ENCODE results near the gene SPPL2A.
"Not testable (repeated sequence)": the region's sequence is repeated elsewhere in the genome, so short reads cannot be mapped to it uniquely, and the experiment has no call there.

Gene SPPL2A

GRCh38 chr15:50765195-50765967, at the start of gene SPPL2A:
TSS of gene SPPL2A (minus strand) at chr15:50765706. CDS start at chr15:50765533, 173 bp downstream.
- no peaks in the 10 kb centered on the region for H3K9me3 ChIP-seq (ENCODE audit: control insufficient read depth, insufficient read depth, low read length)
- H3K27me3 ChIP-seq (ENCODE audit: control insufficient read depth, insufficient read depth, low read length), result no peaks in the 10 kb centered on the region
- no peak within 1 kb of the TSS for H3K27ac ChIP-seq (ENCODE audit: low read length)
- no peaks in the 10 kb centered on the region for H3K4me1 ChIP-seq (ENCODE audit: control insufficient read depth, insufficient read depth, low read length)
- peak; percentile 27 for DNase-seq (ENCODE audit: low read depth, low spot score)
- peak within 1 kb of the TSS; percentile 97 for H3K4me3 ChIP-seq (ENCODE audit: low read length)
- H3K36me3 ChIP-seq (ENCODE audit: control insufficient read depth, insufficient read depth, low read length), result no peaks in the 10 kb centered on the region
- WGBS (ENCODE audit: insufficient coverage, insufficient read length), result no CpG with 5 or more reads among the region's 77 CpGs

GRCh38 chr15:50814634-50815033, 49.1 kb upstream of the SPPL2A start:
- Histone ChIP-seq H3K27ac (ENCODE audit: low read length) (no peak overlapping the region), H3K27me3 (ENCODE audit: control insufficient read depth, insufficient read depth, low read length) (no peaks in the 10 kb centered on the region), H3K4me3 (ENCODE audit: low read length) (no peak overlapping the region), H3K9me3 (ENCODE audit: control insufficient read depth, insufficient read depth, low read length) (no peaks in the 10 kb centered on the region), H3K4me1 (ENCODE audit: control insufficient read depth, insufficient read depth, low read length) (no peaks in the 10 kb centered on the region), H3K36me3 (ENCODE audit: control insufficient read depth, insufficient read depth, low read length) (no peaks in the 10 kb centered on the region)
- DNase-seq (ENCODE audit: low read depth, low spot score), result no peak

- Histone ChIP-seq H3K4me3 (ENCODE audit: low read length) (no peak overlapping the region), H3K9me3 (ENCODE audit: control insufficient read depth, insufficient read depth, low read length) (no peaks in the 10 kb centered on the region), H3K27ac (ENCODE audit: low read length) (no peak overlapping the region), H3K27me3 (ENCODE audit: control insufficient read depth, insufficient read depth, low read length) (no peaks in the 10 kb centered on the region), H3K4me1 (ENCODE audit: control insufficient read depth, insufficient read depth, low read length) (no peaks in the 10 kb centered on the region), H3K36me3 (ENCODE audit: control insufficient read depth, insufficient read depth, low read length) (no peaks in the 10 kb centered on the region)
- WGBS (ENCODE audit: insufficient coverage, insufficient read length), result no CpG with 5 or more reads among the region's 2 CpGs
- DNase-seq (ENCODE audit: low read depth, low spot score), result no peak
Measured at GRCh38 chr15:50813865-50814264, 48.4 kb upstream of the SPPL2A start.

- H3K36me3 ChIP-seq (ENCODE audit: control insufficient read depth, insufficient read depth, low read length), result no peaks in the 10 kb centered on the region
Measured at GRCh38 chr15:50813089-50813488, 47.6 kb upstream of the SPPL2A start.

GRCh38 chr15:50812181-50812506, 46.6 kb upstream of the SPPL2A start:
- H3K4me1 ChIP-seq (ENCODE audit: control insufficient read depth, insufficient read depth, low read length); H3K27ac ChIP-seq (ENCODE audit: low read length); H3K27me3 ChIP-seq (ENCODE audit: control insufficient read depth, insufficient read depth, low read length); H3K36me3 ChIP-seq (ENCODE audit: control insufficient read depth, insufficient read depth, low read length); H3K9me3 ChIP-seq (ENCODE audit: control insufficient read depth, insufficient read depth, low read length); H3K4me3 ChIP-seq (ENCODE audit: low read length); DNase-seq (ENCODE audit: low read depth, low spot score): not testable (repeated sequence)
- no CpG with 5 or more reads among the region's 15 CpGs for WGBS (ENCODE audit: insufficient coverage, insufficient read length)

More at GRCh38 chr15:50813089-50813488, 47.6 kb upstream of the SPPL2A start:
- WGBS (ENCODE audit: insufficient coverage, insufficient read length), result no CpG with 5 or more reads among the region's 10 CpGs
- Histone ChIP-seq H3K4me3 (ENCODE audit: low read length) (no peak overlapping the region), H3K9me3 (ENCODE audit: control insufficient read depth, insufficient read depth, low read length) (no peaks in the 10 kb centered on the region), H3K4me1 (ENCODE audit: control insufficient read depth, insufficient read depth, low read length) (no peaks in the 10 kb centered on the region), H3K27me3 (ENCODE audit: control insufficient read depth, insufficient read depth, low read length) (no peaks in the 10 kb centered on the region), H3K27ac (ENCODE audit: low read length) (no peak overlapping the region)
- DNase-seq (ENCODE audit: low read depth, low spot score), result no peak

GRCh38 chr15:50811461-50812180, 46.1 kb upstream of the SPPL2A start:
- not testable (repeated sequence) for H3K27ac ChIP-seq (ENCODE audit: low read length); H3K9me3 ChIP-seq (ENCODE audit: control insufficient read depth, insufficient read depth, low read length); DNase-seq (ENCODE audit: low read depth, low spot score); H3K4me3 ChIP-seq (ENCODE audit: low read length); H3K4me1 ChIP-seq (ENCODE audit: control insufficient read depth, insufficient read depth, low read length); H3K27me3 ChIP-seq (ENCODE audit: control insufficient read depth, insufficient read depth, low read length); H3K36me3 ChIP-seq (ENCODE audit: control insufficient read depth, insufficient read depth, low read length)
- WGBS (ENCODE audit: insufficient coverage, insufficient read length), result no CpG with 5 or more reads among the region's 30 CpGs

- Histone ChIP-seq H3K4me3 (ENCODE audit: low read length) (no peak overlapping the region), H3K27ac (ENCODE audit: low read length) (no peak overlapping the region), H3K36me3 (ENCODE audit: control insufficient read depth, insufficient read depth, low read length) (no peaks in the 10 kb centered on the region), H3K27me3 (ENCODE audit: control insufficient read depth, insufficient read depth, low read length) (no peaks in the 10 kb centered on the region), H3K9me3 (ENCODE audit: control insufficient read depth, insufficient read depth, low read length) (no peaks in the 10 kb centered on the region), H3K4me1 (ENCODE audit: control insufficient read depth, insufficient read depth, low read length) (no peaks in the 10 kb centered on the region)
- no CpG with 5 or more reads among the region's 1 CpG for WGBS (ENCODE audit: insufficient coverage, insufficient read length)
- DNase-seq (ENCODE audit: low read depth, low spot score), result no peak
Measured at GRCh38 chr15:50810128-50810527, 44.6 kb upstream of the SPPL2A start.

- Histone ChIP-seq H3K36me3 (ENCODE audit: control insufficient read depth, insufficient read depth, low read length) (no peaks in the 10 kb centered on the region), H3K4me3 (ENCODE audit: low read length) (no peak overlapping the region), H3K9me3 (ENCODE audit: control insufficient read depth, insufficient read depth, low read length) (no peaks in the 10 kb centered on the region), H3K27ac (ENCODE audit: low read length) (no peak overlapping the region), H3K4me1 (ENCODE audit: control insufficient read depth, insufficient read depth, low read length) (no peaks in the 10 kb centered on the region), H3K27me3 (ENCODE audit: control insufficient read depth, insufficient read depth, low read length) (no peaks in the 10 kb centered on the region)
- no peak for DNase-seq (ENCODE audit: low read depth, low spot score)
- no CpG with 5 or more reads among the region's 5 CpGs for WGBS (ENCODE audit: insufficient coverage, insufficient read length)
Measured at GRCh38 chr15:50808728-50809127, 43.2 kb upstream of the SPPL2A start.

GRCh38 chr15:50803479-50804180, 38.1 kb upstream of the SPPL2A start:
- H3K27me3 ChIP-seq (ENCODE audit: control insufficient read depth, insufficient read depth, low read length), result no peaks in the 10 kb centered on the region
- WGBS (ENCODE audit: insufficient coverage, insufficient read length), result no CpG with 5 or more reads among the region's 2 CpGs
- H3K36me3 ChIP-seq (ENCODE audit: control insufficient read depth, insufficient read depth, low read length), result no peaks in the 10 kb centered on the region

GRCh38 chr15:50800715-50801114, 35.2 kb upstream of the SPPL2A start:
- Histone ChIP-seq H3K4me1 (ENCODE audit: control insufficient read depth, insufficient read depth, low read length) (no peaks in the 10 kb centered on the region), H3K36me3 (ENCODE audit: control insufficient read depth, insufficient read depth, low read length) (no peaks in the 10 kb centered on the region), H3K27ac (ENCODE audit: low read length) (no peak overlapping the region), H3K9me3 (ENCODE audit: control insufficient read depth, insufficient read depth, low read length) (no peaks in the 10 kb centered on the region), H3K4me3 (ENCODE audit: low read length) (no peak overlapping the region), H3K27me3 (ENCODE audit: control insufficient read depth, insufficient read depth, low read length) (no peaks in the 10 kb centered on the region)
- no peak for DNase-seq (ENCODE audit: low read depth, low spot score)
- no CpG with 5 or more reads among the region's 1 CpG for WGBS (ENCODE audit: insufficient coverage, insufficient read length)

More at GRCh38 chr15:50803479-50804180, 38.1 kb upstream of the SPPL2A start:
- H3K4me3 ChIP-seq (ENCODE audit: low read length), result no peak overlapping the region
- H3K27ac ChIP-seq (ENCODE audit: low read length), result no peak overlapping the region
- no peaks in the 10 kb centered on the region for H3K9me3 ChIP-seq (ENCODE audit: control insufficient read depth, insufficient read depth, low read length)
- no peaks in the 10 kb centered on the region for H3K4me1 ChIP-seq (ENCODE audit: control insufficient read depth, insufficient read depth, low read length)
- DNase-seq (ENCODE audit: low read depth, low spot score), result no peak
